ENCODE results near the gene OR51G1. TPM values are rescaled to one million over a fixed set of nuclear protein-coding genes. Genes with fewer than 3 reads are reported as not detected.

The OR51G1 gene
- total RNA-seq, 1 donor from 2014 or later = not detected

- H3K27me3 ChIP-seq = no peaks in the 10 kb centered on the region
- no peak overlapping the region for H3K27ac ChIP-seq
- H3K4me3 ChIP-seq = no peak overlapping the region
- no peaks in the 10 kb centered on the region for H3K36me3 ChIP-seq
- intact Hi-C loops (cut with DNase I) = no loop called here
- no peaks in the 10 kb centered on the region for H3K9me3 ChIP-seq
- H3K4me1 ChIP-seq = no peaks in the 10 kb centered on the region
- no peak for TF ChIP-seq CTCF (IDR thresholded peaks at IDR 0.05)
- no peak for DNase-seq (ENCODE audit: low spot score in 2 of 2)
These were observed 39.8 kb downstream of the OR51G1 start for GRCh38 chr11:4884361-4884760.

- TF ChIP-seq CTCF (IDR thresholded peaks at IDR 0.05) = no peak
- no peak for DNase-seq (ENCODE audit: low spot score in 2 of 2)
- H3K36me3 ChIP-seq = no peaks in the 10 kb centered on the region
- no peaks in the 10 kb centered on the region for H3K9me3 ChIP-seq
- H3K27me3 ChIP-seq = no peaks in the 10 kb centered on the region
- intact Hi-C loops (cut with DNase I) = no loop called here
- H3K4me1 ChIP-seq = no peaks in the 10 kb centered on the region
- no peak overlapping the region for H3K27ac ChIP-seq
- H3K4me3 ChIP-seq = no peak overlapping the region
These were observed 41.6 kb downstream of the OR51G1 start for GRCh38 chr11:4882543-4882942.

- no peak within 1 kb of the TSS for H3K27ac ChIP-seq
- no peak for DNase-seq (ENCODE audit: low spot score in 2 of 2)
- intact Hi-C loops (cut with DNase I) = no loop called here
- H3K9me3 ChIP-seq = no peaks in the 10 kb centered on the region
- H3K4me3 ChIP-seq = no peak within 1 kb of the TSS
- no peak for TF ChIP-seq CTCF (IDR thresholded peaks at IDR 0.05)
- H3K27me3 ChIP-seq = no peaks in the 10 kb centered on the region
- H3K4me1 ChIP-seq = no peaks in the 10 kb centered on the region
- H3K36me3 ChIP-seq = no peaks in the 10 kb centered on the region
These were observed 42.2 kb downstream of the OR51G1 start, which contains the start of gene OR51T1 for GRCh38 chr11:4881860-4882500. Gene OR51T1 (plus strand): TSS chr11:4881900. CDS start chr11:4881900, 0 bp downstream.

- DNase-seq (ENCODE audit: low spot score in 2 of 2) = no peak
- Histone ChIP-seq H3K9me3 (no peaks in the 10 kb centered on the region), H3K36me3 (no peaks in the 10 kb centered on the region), H3K27ac (no peak overlapping the region), H3K27me3 (no peaks in the 10 kb centered on the region), H3K4me1 (no peaks in the 10 kb centered on the region), H3K4me3 (no peak overlapping the region)
- intact Hi-C loops (cut with DNase I) = no loop called here
- no peak for TF ChIP-seq CTCF (IDR thresholded peaks at IDR 0.05)
These were observed 43.0 kb downstream of the OR51G1 start for GRCh38 chr11:4881188-4881587.

Other genes with a start within 250 kb of the OR51G1 start
- 2.0 TPM for gene OR51E2, start 226.5 kb downstream of the OR51G1 start, total RNA-seq
- not detected for gene MMP26, start 219.6 kb downstream of the OR51G1 start, total RNA-seq
- gene OR51F1, start 154.4 kb downstream of the OR51G1 start, total RNA-seq = not detected
- gene OR52R1, start 120.0 kb downstream of the OR51G1 start, total RNA-seq = not detected
- not detected for gene OR51F2, start 103.0 kb downstream of the OR51G1 start, total RNA-seq
- not detected for gene OR51S1, start 75.1 kb downstream of the OR51G1 start, total RNA-seq
- gene OR51T1, start 42.4 kb downstream of the OR51G1 start, total RNA-seq = not detected
- gene OR51A7, start 20.6 kb downstream of the OR51G1 start, total RNA-seq = not detected
- gene OR51G2, start 5.0 kb downstream of the OR51G1 start, total RNA-seq = not detected
- not detected for gene OR51A4, start 23.3 kb upstream of the OR51G1 start, total RNA-seq
- not detected for gene OR51A2, start 31.4 kb upstream of the OR51G1 start, total RNA-seq
- gene OR51L1, start 70.5 kb upstream of the OR51G1 start, total RNA-seq = not detected
- gene OR52J3, start 122.2 kb upstream of the OR51G1 start, total RNA-seq = not detected
- not detected for gene OR52E2, start 135.3 kb upstream of the OR51G1 start, total RNA-seq
- gene OR52E1, start 145.2 kb upstream of the OR51G1 start, total RNA-seq = not detected
- gene OR52A5, start 214.0 kb upstream of the OR51G1 start, total RNA-seq = not detected
- gene OR52A1, start 230.4 kb upstream of the OR51G1 start, total RNA-seq = not detected

All from ascending aorta (tissue), 2 donors.